GM18526 (cell line): ENCODE data around the gene CFAP221.

Experiments used
- POLR2A ChIP-seq: IDR thresholded peaks from 3 replicates; pipeline ENCODE4 v1.6.1; 2011; ENCODE audit not compliant: insufficient read length; ENCODE audit errors: extremely low read depth

The CFAP221 gene

DNA sequence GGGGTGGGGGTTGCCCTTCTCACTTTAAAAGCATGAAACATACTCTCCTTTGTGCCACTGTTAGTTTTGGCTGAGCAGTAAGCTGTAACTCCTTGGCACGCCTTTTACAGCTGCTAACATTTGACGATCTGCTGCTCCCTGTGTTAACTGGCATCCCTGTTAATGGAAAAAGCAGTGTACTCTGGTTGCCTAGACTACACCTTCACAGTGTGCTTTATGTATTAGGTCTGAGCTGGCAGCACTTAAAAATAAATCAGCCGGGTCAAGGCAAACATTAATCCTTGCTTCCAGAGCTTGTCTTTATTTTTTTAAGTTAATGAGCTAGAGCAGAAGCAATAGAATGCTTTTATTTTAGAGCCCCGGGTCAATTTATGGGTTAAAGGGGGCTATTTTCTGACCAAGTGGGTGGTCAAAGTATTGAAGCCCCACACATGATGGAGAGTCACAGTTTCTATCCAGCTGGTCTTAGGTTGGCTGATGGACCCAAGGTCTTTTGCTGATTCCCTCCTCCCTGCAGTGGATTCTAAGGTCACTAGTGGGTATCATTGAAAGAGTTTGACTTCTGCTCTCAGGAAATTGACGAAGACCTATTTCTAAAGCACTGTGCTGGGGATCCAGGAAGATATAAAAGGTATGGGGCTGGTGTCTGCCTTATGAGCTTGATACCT lies 54.5 kb downstream of the CFAP221 start:
- no peak for TF ChIP-seq POLR2A

DNA sequence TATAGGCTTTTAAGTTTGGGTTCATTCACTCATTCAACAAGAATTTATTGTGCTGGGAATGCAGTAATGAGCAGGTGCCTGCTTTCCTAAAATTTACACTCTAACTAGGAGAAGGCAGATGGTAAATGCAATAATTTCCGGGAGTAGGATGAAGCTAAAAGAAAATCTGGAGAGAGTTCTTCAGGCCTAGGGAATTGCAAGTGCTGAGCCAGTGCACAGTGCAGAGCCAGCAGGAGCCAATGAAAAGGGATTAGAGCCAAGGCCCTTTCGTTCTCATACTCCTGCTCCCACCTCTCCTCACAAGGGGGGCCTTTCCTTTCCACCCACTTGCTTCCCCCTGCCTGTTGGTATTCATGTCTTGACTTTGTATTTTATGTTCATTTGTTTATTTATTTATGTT lies 55.1 kb downstream of the CFAP221 start:
- TF ChIP-seq POLR2A, result no peak

DNA sequence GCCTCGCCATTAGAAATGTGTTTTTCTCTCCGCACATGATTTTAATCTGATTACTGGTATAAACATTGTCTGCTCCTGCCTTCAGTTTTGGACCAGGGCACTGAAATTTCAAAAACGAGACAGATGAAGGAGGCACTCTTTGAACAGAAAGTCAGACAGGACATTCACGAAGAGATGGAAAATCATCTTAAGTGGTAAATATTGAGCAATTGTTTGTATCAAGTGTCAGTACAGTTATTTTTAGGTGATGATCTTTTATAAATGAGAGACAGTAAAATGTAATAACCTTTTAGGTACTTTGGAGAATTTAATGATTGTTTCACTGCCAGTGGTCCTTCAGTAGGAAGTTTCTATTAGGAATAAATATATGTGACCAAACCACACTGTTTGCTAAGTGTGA lies 60.8 kb downstream of the CFAP221 start:
- TF ChIP-seq POLR2A, result no peak

DNA sequence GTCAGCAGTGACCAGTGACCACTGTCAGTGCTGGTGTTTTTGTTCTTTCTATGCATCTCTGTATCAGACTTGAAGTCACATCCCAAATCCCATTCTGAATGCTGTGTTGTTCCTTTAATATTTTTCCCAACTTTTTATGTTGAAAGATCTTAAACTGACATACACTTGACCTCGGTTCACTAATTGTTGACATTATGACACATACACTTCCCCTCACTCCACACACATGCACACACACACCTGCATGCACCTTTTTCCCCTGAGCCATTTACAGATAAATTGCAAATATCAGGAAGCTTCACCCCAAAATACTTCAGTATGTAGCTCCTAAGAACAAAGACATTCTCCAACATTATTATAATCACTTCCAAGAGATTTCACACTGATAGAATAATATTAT lies 62.4 kb downstream of the CFAP221 start:
- TF ChIP-seq POLR2A, result no peak

DNA sequence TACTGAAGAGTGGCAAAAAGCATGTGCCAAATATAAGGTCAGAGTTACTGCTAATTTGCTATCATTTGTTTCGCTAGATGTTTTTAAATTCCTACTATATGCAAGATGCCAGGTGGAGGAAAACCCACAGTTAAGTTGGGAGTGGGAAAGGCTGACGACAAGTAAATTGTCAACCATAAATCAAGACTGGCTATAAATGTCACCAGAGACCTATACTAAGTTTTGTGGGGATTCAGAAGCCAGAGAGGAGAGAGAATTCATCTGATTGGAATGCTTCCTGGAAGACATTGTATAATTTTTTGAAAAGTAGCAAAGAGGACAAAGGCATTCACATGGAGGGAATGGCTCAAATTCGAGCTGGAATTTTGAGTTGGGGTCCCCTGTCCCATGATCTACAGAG lies 64.3 kb downstream of the CFAP221 start:
- TF ChIP-seq POLR2A, result no peak

DNA sequence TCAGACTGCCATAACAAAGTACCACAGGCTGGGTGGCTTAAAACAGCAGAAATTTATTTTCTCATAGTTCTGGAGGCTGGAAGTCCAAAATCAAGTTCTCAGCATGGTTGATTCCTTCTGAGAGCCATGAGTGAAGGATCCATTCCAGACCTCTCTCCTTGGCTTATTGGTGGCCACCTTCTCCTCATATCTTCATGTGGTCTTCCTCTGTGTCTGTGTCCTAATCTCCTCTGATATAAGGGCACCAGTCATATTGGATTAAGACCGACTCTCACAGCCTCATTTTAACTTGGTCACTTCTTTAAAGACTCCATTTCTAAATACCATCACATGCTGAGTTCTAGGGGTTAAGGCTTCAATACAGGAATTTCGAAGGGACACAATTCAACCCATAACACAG lies 65.1 kb downstream of the CFAP221 start:
- TF ChIP-seq POLR2A, result no peak

DNA sequence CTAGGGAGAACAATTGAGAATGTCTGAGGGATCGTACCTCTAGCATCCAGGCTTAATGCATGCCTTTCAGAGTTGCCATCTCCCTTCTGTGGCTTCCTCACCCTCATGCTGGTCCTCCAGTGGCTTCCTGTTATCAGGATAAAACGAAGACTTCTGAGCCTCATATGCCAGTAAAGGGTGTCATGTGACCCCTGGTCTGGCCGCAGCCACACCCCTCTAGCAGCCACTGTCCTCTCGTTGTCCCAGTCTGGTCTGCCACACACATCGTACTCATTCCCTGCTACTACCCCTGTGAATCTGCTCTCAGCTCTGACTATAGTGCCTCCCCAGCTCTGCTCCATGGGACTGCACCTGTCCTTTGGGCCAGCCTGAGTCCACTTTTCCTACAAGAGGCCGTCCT lies 72.2 kb downstream of the CFAP221 start:
- no peak for TF ChIP-seq POLR2A

DNA sequence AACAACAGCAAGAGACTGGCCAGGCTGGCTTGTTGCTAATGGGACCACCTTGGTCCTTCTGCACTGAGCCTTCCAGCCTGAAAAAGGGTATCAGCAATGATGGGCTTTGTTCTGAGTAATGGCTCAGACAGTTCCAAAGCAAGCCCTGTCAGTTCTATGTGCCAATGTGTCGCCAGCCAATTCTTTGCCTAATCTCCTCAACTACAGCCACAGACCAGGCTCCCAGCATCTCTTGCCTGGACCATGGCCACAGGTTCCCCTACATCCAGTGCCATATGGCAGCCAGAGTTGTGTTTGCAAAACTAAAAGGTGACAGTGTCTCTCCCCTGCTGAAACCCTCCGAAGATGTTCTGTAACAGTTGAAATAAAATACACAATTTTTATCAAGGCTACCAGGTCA lies 73.2 kb downstream of the CFAP221 start:
- no peak for TF ChIP-seq POLR2A

DNA sequence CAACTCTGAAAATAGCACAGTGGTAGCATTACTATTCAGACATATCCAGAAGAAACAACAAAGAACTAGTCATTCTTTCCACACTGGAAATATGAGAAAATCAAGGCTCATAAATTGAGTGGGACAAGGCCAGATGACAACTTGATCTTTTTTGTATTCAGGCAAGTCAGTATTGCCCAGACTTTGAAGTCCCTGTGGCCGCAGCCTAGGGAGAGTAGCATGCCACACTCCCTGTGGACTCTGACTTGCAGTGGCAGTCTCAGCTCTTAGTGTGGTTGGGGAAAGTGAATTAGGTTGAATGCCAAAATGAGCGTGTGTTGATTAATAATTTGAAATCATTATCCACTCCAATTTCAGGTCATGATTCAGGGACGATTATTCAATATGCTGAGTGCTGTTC lies 81.0 kb downstream of the CFAP221 start:
- no peak for TF ChIP-seq POLR2A

DNA sequence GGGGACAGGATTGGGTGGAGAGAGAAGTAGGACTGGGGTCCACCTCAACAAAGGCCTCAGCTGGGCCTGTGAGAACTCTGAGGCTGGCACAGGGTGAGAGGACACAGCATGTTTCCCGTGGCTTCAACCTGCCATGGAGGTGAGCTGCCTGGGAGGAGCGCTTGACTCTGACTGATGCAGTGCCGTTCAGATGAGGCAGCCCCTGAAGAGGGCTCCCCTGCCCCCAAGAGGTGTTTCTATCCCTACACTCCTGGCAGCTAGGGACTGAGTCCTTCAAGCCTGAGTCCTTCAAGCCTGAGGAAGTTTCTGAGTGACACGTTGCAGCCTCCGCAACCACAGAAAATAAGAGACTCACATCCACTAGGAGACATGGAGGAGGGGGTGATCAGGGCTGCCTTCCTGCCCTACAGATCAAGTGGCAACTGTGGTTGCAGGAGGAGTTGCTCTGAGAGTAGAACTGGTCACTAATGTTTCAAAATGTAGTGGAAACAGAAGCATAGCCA lies 85.1 kb downstream of the CFAP221 start:
- TF ChIP-seq POLR2A, result no peak

DNA sequence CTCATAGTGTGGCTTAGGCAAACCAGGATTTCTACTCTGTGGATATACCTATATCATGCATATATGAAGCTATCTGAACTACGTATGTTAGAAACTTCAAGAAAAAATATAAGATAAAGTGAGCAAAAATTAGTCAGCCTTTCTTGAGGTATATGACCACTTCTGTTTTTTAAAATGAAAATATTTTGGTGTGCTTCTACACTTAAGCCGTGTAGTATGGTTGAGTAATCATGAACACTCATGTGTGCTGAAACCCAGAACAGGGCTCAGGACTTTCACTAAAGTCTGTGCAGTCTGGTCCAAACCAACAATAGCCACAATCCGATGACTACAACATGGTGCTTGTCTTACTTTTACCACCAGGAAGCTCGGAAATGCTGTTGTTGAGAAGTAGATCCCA lies 85.9 kb downstream of the CFAP221 start:
- TF ChIP-seq POLR2A, result no peak

DNA sequence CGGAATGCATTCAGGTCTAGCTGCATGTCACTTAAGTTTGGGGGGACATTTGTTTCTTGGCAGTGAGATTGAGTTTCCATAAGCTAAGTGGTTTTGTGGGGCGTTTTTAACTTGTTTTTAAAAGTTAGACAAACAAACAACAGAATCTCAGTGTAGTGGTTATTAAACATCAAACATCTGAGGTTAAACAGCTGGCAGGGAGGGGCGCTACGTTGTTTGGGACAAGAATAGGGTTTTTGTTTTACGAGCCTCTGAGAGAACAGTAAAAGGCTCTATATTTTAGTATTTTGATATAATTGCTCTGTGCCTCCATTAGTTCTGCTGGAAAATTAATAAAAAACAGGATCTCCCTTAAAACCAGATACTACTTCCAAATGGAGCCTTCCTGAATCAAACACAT lies 93.1 kb downstream of the CFAP221 start:
- TF ChIP-seq POLR2A, result no peak

DNA sequence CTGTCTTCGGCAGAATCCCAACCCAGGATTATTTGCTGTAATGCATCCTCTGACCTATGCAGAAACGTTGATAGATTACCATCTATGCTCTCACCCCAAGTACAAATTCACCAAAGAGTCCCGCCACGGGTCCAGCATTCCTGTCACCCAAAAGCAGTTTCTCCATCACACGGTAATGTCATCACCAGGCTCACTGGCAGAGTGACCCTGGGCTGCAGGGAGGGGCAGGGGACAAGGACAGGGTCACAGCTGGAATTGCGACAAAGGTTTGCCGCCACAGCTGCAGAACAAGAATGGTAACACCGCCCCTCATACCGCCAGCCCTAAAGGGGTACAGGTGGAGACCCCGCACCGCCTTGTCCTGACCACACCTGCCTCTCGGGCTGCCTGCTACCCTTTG lies 94.0 kb downstream of the CFAP221 start:
- no peak for TF ChIP-seq POLR2A

DNA sequence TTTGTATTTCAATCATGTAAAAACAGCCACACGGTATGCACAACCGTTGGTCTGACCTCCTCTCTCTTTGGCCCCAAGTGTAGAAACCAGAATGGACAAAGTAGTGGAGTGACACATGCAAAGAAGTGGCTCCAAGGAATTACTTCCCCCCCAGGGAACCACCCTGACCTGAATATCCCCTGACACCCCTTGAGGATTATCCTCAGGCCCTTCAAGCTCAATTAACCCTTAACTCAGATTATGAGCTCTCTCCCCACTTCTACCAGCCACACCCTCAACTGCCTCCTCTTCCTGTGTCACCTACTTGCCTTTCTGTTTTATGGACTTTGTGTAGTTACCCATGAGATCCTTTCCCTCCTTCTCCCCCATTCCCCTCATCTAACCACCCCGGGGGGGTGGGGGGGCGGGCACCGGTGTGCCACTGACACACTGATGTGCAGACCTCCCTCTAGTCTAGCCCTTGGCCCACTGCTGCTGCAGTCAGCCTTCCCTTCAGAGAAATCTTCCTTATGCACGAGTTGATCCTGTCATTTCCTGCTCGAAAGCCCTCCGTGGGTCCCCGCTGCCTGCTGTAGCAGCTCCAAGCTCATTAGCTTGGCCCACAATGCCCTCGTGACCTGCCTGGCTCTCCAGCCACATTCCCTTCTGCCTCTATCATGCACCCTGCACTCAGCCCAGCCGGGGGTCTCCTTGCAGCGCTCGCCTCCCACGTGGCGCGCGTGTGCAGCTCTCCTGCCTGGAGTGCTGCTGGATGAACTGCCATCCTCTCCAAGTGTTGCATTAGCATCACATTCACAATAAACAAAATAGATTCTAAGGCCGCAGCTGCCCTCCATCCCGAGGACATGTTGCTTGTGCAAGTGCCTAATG lies 94.7 kb downstream of the CFAP221 start:
- no peak for TF ChIP-seq POLR2A

DNA sequence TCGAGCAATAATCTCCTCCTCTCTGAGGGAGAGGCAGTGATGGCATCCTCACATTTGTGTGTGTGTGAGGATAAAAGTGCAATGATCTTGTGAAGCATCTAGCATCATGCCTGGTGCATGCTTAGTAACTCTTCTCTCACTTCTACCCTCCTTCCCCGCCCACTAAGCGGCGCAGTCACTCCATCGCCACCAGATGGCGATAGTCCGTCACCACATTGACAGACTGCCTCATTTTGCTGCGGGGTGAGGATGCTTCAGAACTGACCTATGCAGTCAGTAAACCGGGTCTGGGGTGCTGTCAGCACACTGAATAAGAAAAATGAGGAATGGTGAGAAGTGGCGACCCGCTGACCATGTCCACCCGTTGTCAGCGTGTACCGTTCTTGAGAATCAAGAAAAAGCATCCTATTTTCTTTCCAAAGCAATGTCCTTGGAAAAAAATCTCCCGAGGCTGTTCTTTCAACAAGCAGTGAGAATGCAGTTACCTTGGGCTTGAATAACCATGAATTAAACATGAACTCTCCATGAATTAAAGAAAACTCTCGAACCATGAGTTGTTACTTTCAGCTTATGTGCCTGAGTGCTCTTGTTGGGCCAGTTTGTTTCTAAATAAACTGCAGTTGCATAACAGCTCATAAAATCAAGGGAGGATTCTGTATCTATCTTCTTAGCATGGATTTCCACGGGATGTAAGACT lies 97.5 kb downstream of the CFAP221 start:
- TF ChIP-seq POLR2A, result no peak

DNA sequence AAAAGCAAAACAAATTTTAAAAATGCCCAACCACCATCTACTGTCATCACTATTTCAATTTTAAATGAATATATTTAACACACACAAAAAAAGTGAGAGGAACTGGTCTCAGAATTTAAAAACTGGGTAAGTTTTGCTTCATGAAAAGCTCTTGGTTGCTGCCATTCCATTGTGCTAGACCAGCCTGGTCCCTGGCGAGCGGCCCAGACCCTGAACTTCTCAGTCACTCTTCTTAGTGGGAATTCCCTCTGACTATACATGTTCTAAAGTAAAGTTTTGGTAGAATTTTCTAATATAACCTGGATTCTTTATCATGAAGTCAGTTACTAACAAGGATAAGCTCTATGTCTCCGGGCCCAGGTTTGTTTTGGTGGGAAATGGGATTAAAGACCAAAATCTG lies 99.9 kb downstream of the CFAP221 start:
- TF ChIP-seq POLR2A, result no peak

DNA sequence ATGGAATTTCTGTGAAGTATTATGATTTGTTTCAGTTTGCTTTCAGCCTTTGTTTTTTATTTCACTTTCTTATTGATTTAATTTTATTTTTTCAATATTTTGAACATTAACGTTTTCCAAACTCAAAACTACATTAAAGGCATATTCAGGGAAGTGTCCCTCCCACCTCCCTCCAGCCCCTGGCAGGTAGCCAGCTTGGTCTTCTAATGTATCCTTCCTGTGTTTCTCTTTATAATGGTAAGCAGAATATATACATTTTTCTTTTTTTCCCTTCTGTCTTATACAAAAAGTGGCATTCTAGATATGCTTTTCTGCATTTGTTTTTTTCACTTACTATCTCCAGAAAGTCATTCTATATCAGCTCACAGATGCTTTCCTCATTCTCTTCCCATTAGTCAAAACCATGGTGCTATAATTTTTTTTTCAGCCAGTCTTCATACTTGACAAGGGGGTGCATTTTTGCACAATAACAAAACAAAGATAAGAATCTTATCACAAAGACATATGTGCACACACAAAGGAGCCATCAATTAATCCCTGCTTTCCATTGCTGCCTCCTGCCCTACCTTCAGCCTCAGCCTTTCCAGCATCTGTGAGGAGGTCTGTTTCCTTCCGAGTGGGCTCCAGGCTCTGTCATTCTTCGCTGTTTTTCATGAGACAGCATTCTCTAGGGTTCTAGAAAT lies 101.1 kb downstream of the CFAP221 start:
- no peak for TF ChIP-seq POLR2A
